GM19351 (cell line): Measurements from ENCODE around the gene WNT8A.
"Not testable (repeated sequence)": the region's sequence is repeated elsewhere in the genome, so short reads cannot be mapped to it uniquely, and the experiment has no call there.

ENCODE experiments used
- ATAC-seq: cut with Tn5 transposase; IDR thresholded peaks from one replicate; pipeline ENCODE4 v1.9.1; 2021; ENCODE audit warnings: mild to moderate bottlenecking, moderate library complexity; ENCODE audit not compliant: unreplicated experiment

Gene WNT8A, protein sequence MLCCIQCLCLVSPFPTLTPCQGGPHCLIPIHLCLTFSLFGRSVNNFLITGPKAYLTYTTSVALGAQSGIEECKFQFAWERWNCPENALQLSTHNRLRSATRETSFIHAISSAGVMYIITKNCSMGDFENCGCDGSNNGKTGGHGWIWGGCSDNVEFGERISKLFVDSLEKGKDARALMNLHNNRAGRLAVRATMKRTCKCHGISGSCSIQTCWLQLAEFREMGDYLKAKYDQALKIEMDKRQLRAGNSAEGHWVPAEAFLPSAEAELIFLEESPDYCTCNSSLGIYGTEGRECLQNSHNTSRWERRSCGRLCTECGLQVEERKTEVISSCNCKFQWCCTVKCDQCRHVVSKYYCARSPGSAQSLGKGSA

DNA sequence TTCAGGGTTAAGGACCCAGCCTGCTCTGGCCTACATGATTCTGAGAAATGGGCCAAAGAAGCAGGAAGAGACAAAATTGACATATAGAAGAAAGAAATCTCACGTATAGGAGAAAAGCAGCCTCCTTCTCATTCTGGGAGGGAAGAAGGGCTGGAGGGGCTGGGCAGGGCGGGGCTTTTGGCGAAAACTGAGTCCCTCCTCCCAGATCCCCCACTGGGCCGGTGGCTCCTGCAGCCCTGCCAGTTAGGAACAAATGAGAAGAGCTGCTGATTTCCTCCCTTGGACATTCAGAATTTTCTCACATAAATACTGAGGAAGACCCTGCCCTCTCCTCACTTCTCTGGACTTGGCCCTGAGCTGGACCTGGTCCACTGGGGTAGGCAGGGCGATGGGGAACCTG, at the start of gene WNT8A:
Gene WNT8A (plus strand): TSS at position 332 of the 400 bp plus-strand sequence. CDS start 95 bp downstream, outside the sequence.
- ATAC-seq: no peak

DNA sequence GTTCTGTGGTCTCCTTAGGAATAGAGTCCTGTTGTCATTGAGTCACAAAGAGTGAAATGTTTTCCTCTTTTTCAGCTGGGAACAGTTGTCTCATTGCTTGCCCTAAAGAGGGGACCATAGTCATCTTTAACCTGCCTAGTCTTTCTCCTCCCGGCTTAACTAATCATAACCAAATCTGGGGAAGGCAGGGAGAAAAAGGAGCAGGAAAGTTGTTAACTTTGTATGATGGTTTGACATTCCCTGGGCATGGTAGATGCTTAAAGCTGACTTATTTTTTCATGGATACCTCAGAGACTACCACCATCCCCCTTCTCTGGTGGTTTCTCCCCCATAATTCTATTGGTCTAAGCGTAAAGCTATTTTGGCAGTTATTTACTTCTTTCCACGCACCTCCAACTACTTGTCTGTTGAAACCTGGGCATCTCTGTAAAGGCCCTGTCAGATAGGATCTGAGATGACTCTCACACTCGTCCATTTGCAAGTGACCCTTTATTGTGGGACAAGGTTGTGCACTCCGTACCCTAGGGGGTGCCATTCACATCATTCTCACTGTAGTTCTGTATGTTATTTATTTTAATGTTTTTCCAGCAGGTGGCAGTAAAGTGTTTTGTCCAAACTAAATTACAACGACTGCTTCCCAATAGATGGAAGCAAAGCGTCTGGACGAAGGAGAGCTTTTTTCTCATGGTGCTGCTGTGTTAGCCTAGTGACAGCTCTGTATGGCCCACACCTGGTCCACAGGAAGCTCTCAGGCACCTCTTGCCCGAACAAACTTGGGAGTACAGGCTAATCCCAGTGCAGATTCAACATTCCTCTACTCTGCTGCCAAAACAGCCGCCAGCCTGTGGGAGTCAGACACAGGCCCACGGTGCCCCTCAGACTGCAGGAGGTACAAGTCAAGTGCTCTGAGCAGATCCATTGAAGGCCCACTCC, 48.0 kb upstream of the WNT8A start:
- peak; percentile 32 for ATAC-seq

- no peak for ATAC-seq
Measured at GRCh38 chr5:138037271-138037670, 46.6 kb upstream of the WNT8A start.

DNA sequence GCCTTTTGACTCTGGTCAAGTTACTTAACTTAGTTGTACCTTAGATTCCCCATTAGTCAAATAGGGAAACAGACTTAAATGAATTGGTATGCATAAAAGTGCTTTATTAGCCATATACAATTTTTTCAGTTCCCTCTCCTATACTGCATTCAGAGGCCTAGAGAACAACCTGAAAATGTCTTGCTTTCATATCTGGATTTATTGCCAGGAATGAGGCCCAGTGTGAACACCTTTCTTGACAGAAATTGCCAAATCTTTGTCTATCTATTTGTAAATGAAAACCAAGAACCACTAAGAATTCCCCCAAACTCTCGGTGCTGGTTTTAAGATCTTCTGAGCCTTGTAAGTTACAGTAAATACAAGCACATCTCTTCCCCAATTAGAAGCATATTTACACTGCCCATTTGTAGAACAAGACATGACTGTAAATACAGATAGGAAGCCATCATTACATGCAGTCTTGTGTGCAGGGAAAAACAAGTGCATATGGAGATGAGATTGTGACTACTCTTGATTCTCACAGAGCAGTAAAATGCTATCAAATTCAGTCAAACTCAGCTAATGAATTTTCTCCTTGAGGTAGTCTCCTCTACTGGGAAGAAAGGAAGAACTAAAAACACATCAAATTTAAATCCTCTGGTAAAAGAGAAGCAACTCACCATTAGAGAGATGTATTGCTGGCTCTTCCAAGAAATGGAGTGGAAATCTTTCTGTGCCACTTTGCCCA, 45.8 kb upstream of the WNT8A start:
- ATAC-seq: no peak

GRCh38 chr5:138038826-138039225, 45.0 kb upstream of the WNT8A start:
- ATAC-seq: no peak

GRCh38 chr5:138045283-138045682, 38.5 kb upstream of the WNT8A start:
- ATAC-seq: not testable (repeated sequence)

GRCh38 chr5:138051441-138052296, 32.2 kb upstream of the WNT8A start:
- ATAC-seq: no peak

DNA sequence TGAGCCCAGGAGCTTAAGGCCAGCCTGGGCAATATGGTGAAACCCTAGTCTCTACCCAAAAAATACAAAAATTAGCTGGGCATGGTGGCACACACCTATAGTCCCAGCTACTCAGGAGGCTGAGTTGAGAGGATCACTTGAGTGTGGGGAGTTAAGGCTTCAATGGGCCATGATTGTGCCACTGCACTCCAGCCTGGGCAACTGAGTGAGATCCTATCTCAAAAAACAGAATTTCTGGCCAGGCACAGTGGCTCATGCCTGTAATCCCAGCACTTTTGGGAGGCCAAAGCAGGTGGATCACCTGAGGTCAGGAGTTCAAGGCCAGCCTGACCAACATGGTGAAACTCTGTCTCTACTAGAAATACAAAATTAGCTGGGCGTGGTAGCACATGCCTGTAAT, 31.1 kb upstream of the WNT8A start:
- not testable (repeated sequence) for ATAC-seq

DNA sequence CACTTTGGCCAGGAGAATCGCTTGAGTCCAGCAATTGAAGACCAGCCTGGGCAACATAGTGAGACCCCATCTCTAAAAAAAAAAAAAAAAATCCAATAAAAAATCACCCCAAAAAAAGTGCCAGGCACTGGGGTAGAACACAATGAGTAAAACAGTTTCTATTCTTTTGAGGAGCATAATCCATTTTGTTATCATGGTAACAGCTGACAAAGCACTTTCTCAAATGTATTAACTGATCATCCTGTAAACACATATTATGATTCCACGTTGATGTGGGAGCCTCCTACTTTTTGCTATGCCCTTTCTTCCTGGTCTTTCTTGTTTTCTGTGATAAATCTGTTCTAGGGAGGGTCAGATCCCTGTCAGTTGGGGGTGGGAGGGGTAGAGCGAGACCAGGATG, 30.3 kb upstream of the WNT8A start:
- no peak for ATAC-seq

- ATAC-seq: no peak
Measured at GRCh38 chr5:138054206-138054605, 29.6 kb upstream of the WNT8A start.

DNA sequence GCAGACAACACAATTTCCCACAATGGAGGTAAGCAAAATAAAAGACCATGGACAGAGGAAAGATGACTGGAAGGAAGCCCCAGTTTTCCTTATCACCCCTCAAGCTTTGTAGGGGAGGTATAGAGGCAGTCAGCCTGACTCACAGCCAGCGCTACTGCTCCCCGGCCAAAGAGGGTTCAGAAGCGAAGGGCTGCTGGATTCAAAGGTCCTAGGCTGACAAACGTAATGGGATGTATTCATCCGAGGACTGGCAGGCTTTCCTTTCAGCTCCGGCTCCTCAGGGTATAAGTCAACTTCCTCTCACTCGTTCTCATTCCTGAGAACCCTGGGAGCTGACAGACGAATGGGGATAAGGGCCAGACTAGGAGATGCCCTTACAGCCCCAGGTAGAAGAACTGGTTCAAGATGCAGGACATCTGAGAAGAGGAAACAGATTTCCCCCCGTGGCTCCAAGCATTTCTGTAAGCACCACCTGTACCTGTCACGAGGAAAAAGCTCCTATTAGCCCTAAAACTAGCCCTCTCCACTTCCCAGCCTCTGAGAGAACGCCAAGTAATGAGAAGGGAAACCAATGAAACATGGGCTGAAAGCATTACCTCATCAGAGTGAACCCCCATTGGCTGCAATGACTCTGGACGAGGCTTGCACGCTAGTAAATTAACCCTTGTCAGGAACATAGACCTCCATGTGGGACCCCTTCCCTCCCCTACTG, 28.8 kb upstream of the WNT8A start:
- no peak for ATAC-seq

DNA sequence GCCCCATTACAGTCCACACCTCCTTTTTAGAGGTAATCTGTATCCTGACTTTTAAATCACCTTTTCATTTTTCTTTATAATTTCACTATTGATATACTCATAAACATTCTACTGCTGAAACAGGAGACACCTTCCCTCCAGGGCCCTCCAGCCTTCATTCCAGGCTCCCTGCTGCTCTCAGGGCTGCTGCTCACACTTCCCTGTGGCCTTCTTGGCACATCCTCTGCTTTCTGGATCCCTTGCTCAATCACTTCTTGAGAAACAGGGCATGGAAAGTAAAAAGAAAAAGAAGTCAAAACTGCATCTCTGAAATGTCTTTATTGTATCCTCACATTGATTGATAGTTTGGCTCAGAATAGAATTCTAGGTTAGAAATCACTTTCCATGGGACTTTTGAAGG, 19.3 kb upstream of the WNT8A start:
- no peak for ATAC-seq

DNA sequence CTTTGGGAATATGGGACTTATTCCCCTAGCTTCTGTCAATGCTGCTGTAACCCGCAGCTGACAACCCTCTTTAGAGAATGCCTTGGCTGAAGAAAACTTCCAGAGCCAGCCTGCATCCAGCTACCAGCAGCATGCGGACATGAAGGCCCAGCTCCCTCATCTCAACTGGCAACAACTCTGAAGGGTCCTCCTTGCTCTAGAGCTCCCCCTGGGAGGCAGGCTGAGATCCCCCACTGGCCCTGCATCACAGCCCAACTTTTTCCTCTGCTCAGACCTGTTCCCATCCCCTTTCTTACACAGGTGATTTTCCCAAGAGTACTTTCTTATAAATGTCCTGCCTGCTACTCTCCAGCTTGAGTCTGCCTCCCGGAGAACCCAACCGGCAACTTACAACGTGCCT, 18.7 kb upstream of the WNT8A start:
- no peak for ATAC-seq

GRCh38 chr5:138067945-138068344, 15.9 kb upstream of the WNT8A start:
- no peak for ATAC-seq

GRCh38 chr5:138068742-138069600, 14.9 kb upstream of the WNT8A start:
- no peak for ATAC-seq

- not testable (repeated sequence) for ATAC-seq
Measured at GRCh38 chr5:138070026-138070425, 13.8 kb upstream of the WNT8A start.

DNA sequence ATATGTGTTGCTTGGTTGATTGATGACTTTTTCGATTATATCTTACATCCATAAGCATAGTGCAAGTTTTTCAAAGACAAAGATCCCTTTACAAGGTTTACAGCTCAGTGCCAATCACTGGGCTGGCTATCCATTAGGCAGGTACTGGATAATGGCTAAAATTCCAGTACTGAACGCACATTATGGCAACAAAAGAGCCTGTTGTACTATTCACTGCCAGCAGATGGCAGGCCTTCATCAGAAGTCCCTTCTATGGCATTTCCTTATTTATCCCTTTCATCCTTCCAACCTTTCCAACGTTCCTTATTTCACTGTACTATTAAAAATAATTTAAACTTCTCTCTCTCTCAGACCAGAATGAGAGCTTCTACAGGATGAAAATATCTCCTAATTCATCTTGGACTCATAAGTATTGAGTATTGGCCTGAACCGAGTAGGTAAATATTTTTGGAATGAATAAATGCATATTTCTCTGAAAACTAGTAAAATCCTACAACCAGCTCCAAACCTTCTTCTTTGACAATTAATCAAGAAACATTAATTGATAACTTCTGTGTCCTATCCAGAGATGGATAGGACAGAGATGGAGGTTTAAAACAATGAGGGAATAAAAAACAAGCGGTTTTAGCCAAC, 6.7 kb upstream of the WNT8A start:
- ATAC-seq: no peak

DNA sequence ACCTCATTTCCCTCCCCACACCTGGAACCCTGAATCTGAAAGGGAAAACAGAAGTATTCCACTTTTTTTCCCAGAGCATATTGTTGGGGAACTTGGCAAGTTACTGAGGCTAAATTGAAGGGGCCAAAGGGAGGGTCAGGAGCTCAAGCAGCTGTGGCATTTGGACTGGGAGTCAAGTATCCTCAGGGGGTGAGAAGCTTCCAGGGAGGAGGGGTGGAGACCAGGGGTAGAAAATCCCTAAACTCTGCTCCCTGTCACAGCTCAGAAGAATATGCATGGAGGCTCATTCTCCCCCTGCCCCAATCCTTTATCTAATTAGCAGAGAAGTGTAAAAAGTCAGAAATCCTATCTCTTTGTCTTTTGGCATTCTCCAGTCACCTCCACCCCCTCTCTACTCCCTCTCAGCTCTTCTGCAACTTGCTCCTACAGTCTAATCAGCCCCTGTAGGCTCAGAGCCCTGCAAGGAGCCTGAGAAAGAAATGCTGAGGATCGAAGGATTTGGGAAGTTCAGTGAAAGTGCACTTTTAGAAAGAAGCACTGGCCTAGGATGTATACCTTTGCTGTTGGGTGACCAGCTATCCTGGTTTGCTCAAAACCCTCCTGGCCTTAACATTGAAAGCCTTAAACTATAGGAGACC, 5.7 kb upstream of the WNT8A start:
- no peak for ATAC-seq
